ENCODE results near the gene CACNA1I.

The CACNA1I gene

DNA sequence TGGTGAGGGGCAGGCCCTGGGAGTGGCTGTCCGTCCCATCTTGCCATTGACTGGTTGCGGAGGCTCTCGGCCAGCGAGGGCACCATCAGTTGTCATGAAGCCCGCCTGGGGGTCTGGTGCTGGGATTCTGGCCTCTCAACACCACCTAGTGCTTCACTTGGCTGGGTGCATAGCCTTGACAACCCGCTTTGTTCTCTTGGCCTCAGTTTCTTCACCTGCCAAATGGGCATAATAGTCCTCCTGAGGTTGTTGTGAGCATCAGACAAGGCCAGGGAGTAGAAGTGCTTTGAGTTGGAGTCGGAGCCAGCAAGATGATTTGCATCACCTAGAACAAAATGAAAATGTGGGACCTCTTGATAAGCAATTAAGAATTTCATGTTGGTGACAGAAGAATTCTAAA is 1.5 kb upstream of the CACNA1I start:
- Histone ChIP-seq H4K20me1 (ENCODE audit: low read depth, low read length) (no peaks in the 10 kb centered on the region), H3K9ac (ENCODE audit: low read length) (no peak overlapping the region), H3K36me3 (ENCODE audit: low read length) (no peaks in the 10 kb centered on the region), H3K9me3 (ENCODE audit: insufficient read depth, low read length) (peaks cover 7% of the 10 kb centered on the region; the same call in 1 of the 2 replicates), H3K27me3 (ENCODE audit: low read length) (no peaks in the 10 kb centered on the region), H2AFZ (ENCODE audit: low read depth, low read length, severe bottlenecking) (no peak overlapping the region), H3K4me2 (ENCODE audit: low read depth, low read length, poor library complexity, severe bottlenecking) (no peak overlapping the region), H3K9me2 (replicated peaks; ENCODE audit: insufficient read depth, low read length) (no peaks in the 10 kb centered on the region), H3K27ac (ENCODE audit: low read depth, low read length) (no peak overlapping the region), H3K4me3 (ENCODE audit: insufficient read depth, low read length, poor library complexity, severe bottlenecking) (no peak overlapping the region), H3K79me2 (ENCODE audit: insufficient read depth, low read length) (no peaks in the 10 kb centered on the region), H3F3A (ENCODE audit: insufficient read depth) (no peaks in the 10 kb centered on the region)
- no peak for TF ChIP-seq EZH2phosphoT487 (conservative IDR thresholded peaks at IDR 0.05; ENCODE audit: low read length)
- TF ChIP-seq, protein P1, sequence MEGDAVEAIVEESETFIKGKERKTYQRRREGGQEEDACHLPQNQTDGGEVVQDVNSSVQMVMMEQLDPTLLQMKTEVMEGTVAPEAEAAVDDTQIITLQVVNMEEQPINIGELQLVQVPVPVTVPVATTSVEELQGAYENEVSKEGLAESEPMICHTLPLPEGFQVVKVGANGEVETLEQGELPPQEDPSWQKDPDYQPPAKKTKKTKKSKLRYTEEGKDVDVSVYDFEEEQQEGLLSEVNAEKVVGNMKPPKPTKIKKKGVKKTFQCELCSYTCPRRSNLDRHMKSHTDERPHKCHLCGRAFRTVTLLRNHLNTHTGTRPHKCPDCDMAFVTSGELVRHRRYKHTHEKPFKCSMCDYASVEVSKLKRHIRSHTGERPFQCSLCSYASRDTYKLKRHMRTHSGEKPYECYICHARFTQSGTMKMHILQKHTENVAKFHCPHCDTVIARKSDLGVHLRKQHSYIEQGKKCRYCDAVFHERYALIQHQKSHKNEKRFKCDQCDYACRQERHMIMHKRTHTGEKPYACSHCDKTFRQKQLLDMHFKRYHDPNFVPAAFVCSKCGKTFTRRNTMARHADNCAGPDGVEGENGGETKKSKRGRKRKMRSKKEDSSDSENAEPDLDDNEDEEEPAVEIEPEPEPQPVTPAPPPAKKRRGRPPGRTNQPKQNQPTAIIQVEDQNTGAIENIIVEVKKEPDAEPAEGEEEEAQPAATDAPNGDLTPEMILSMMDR (IDR thresholded peaks at IDR 0.05; ENCODE audit: insufficient read depth, low read length, poor library complexity, severe bottlenecking): no peak

DNA sequence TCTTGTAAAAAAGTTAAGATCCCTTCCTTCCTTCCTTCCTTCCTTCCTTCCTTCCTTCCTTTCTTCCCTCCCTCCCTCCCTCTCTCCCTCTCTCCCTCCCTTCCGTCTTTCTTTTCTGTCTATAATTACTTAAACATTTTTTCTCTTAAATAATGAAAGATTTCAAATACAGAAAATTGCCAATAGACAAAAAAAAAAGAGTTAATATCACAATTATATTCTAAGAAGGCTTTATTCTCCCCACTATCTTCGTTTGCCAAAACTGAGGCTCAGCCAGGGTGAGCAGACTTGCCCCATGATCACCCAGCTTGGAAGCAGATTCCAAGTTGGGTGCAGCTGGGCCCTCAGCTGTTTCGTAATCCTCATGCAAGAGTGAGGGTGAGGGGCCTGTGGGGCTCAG is 327 bp upstream of the CACNA1I start:
- Histone ChIP-seq H3K9me3 (ENCODE audit: insufficient read depth, low read length) (peaks cover 6% of the 10 kb centered on the region; the same call in 1 of the 2 replicates), H3K79me2 (ENCODE audit: insufficient read depth, low read length) (no peaks in the 10 kb centered on the region), H3K9me2 (replicated peaks; ENCODE audit: insufficient read depth, low read length) (no peaks in the 10 kb centered on the region), H3F3A (ENCODE audit: insufficient read depth) (no peaks in the 10 kb centered on the region), H3K36me3 (ENCODE audit: low read length) (no peaks in the 10 kb centered on the region), H3K27me3 (ENCODE audit: low read length) (no peaks in the 10 kb centered on the region), H3K4me2 (ENCODE audit: low read depth, low read length, poor library complexity, severe bottlenecking) (no peak overlapping the region), H3K9ac (ENCODE audit: low read length) (no peak overlapping the region), H3K4me3 (ENCODE audit: insufficient read depth, low read length, poor library complexity, severe bottlenecking) (no peak overlapping the region), H4K20me1 (ENCODE audit: low read depth, low read length) (no peaks in the 10 kb centered on the region), H3K27ac (ENCODE audit: low read depth, low read length) (no peak overlapping the region), H2AFZ (ENCODE audit: low read depth, low read length, severe bottlenecking) (no peak overlapping the region)
- TF ChIP-seq, protein P1 (IDR thresholded peaks at IDR 0.05; ENCODE audit: insufficient read depth, low read length, poor library complexity, severe bottlenecking): no peak
- TF ChIP-seq EZH2phosphoT487 (conservative IDR thresholded peaks at IDR 0.05; ENCODE audit: low read length): no peak

DNA sequence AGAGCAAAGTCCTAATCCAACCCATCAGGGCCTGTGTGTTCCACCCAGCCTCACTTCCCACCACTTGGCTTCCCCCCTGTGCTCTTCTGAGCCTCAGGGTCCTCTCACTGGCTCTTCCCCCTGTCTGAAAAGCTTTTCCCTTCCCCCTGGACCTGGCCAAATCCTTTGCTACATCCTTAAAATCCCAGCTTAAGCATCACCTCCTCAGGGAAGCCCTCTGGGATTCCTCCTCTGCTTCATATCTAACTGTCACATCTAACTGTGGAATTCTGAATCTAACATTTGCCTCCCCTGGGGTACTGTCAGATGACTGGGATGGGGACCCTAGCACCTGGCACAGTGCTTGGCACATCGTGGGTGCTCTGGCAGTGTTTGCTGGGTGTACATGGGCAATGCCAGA is 985 bp downstream of the CACNA1I start:
- TF ChIP-seq, protein P1 (IDR thresholded peaks at IDR 0.05; ENCODE audit: insufficient read depth, low read length, poor library complexity, severe bottlenecking): no peak
- no peak for TF ChIP-seq EZH2phosphoT487 (conservative IDR thresholded peaks at IDR 0.05; ENCODE audit: low read length)
- H3K27me3 ChIP-seq (ENCODE audit: low read length): no peaks in the 10 kb centered on the region
- H3K27ac ChIP-seq (ENCODE audit: low read depth, low read length): no peak overlapping the region
- no peaks in the 10 kb centered on the region for H3K9me3 ChIP-seq (ENCODE audit: insufficient read depth, low read length)
- H4K20me1 ChIP-seq (ENCODE audit: low read depth, low read length): no peaks in the 10 kb centered on the region
- no peaks in the 10 kb centered on the region for H3K36me3 ChIP-seq (ENCODE audit: low read length)
- no peak overlapping the region for H3K4me3 ChIP-seq (ENCODE audit: insufficient read depth, low read length, poor library complexity, severe bottlenecking)
- no peak overlapping the region for H2AFZ ChIP-seq (ENCODE audit: low read depth, low read length, severe bottlenecking)
- H3K9ac ChIP-seq (ENCODE audit: low read length): no peak overlapping the region
- no peaks in the 10 kb centered on the region for H3K79me2 ChIP-seq (ENCODE audit: insufficient read depth, low read length)
- H3F3A ChIP-seq (ENCODE audit: insufficient read depth): no peaks in the 10 kb centered on the region
- no peaks in the 10 kb centered on the region for H3K9me2 ChIP-seq (replicated peaks; ENCODE audit: insufficient read depth, low read length)
- H3K4me2 ChIP-seq (ENCODE audit: low read depth, low read length, poor library complexity, severe bottlenecking): no peak overlapping the region

Data from SU-DHL-6 (cell line).